Spinal cord (tissue), 10 donors: Measurements from ENCODE around the gene PHB1. TPM values are rescaled to one million over a fixed set of nuclear protein-coding genes. Genes with fewer than 3 reads are reported as not detected.

Source experiments
- DNase-seq, 6 donors: peaks; one replicate each; pipeline versions ENCODE4 v3.0.0 to v3.0.0-alpha.2; 2013 to 2015; ENCODE audit warnings: low spot score in 6 of 6, low read depth in 4 of 6
- H3K27ac ChIP-seq: one replicate; pipeline ENCODE4 v1.5.1; 2013; ENCODE audit warnings: low read depth, low read length, control low read depth
- H3K27me3 ChIP-seq: one replicate; pipeline ENCODE4 v1.6.1; 2013; ENCODE audit warnings: low read length; ENCODE audit not compliant: control insufficient read depth, insufficient read depth
- H3K36me3 ChIP-seq: one replicate; pipeline ENCODE4 v1.6.1; 2013; ENCODE audit warnings: low read length; ENCODE audit not compliant: control insufficient read depth, insufficient read depth
- H3K4me1 ChIP-seq: one replicate; pipeline ENCODE4 v1.6.1; 2013; ENCODE audit warnings: low read length; ENCODE audit not compliant: control insufficient read depth, insufficient read depth
- H3K4me3 ChIP-seq: one replicate; pipeline ENCODE4 v1.5.1; 2013; ENCODE audit warnings: low read depth, low read length, control low read depth
- H3K9me3 ChIP-seq: one replicate; pipeline ENCODE4 v1.6.1; 2013; ENCODE audit warnings: low read length; ENCODE audit not compliant: control insufficient read depth, insufficient read depth
- WGBS: methylation state at CpG from one replicate; pipeline ENCODE4 v1.1.5; 2013; ENCODE audit warnings: missing lambda C conversion rate; ENCODE audit not compliant: insufficient coverage; 5-methylcytosine and 5-hydroxymethylcytosine counted together
- polyA plus RNA-seq, 2 donors: library from polyadenylated mRNA; unstranded; fragments of 120-200 nt; gene quantifications; one replicate each; pipeline ENCODE4 v1.2.1, GENCODE V29; 2013; ENCODE audit not compliant: insufficient read length in 2 of 2
- total RNA-seq, 2 donors: library from RNA; depleted of rRNA in 1 of 2; stranded (reverse); fragments of 120-200 nt in 1 of 2; fragments of >200 nt in 1 of 2; gene quantifications; one replicate each; pipeline versions ENCODE4 v1.2.3 to v1.2.4, GENCODE V29; 2013 to 2014
- donor health status: healthy.

Gene PHB1
- total and polyA plus RNA-seq, 4 donors: 59.1 to 152 (median 134) TPM

- Histone ChIP-seq H3K9me3 (no peaks in the 10 kb centered on the region), H3K27me3 (no peaks in the 10 kb centered on the region), H3K36me3 (no peaks in the 10 kb centered on the region), H3K4me3 (no peak overlapping the region), H3K27ac (peak overlapping the region; percentile 61), H3K4me1 (peaks cover 36% of the 10 kb centered on the region)
- 42% methylated on average over 4 of the region's 5 CpGs for WGBS
- DNase-seq: peak in 1 of 6 donors; percentile 39
These were observed 39.4 kb upstream of the PHB1 start for GRCh38 chr17:49454050-49454449.

DNA sequence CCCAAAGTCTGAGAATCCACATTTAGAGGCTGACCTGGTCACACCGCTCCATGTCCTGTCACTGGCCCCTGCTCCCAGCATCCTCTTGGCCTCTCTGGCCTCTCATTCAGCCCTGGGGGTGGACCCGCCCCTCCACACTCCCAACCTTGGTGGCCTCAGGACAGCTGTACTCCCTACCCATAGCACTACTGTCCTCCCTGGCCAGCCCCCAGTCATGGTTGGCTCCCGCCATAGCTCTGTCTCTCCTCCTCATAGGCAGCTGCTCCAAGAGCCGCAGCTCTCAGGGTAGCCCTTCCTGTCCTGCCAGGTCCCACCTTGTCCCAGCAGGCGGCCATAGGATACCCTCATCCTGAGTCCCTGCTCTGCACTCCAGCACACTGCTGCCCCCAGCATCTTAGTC, 38.0 kb upstream of the PHB1 start:
- Histone ChIP-seq H3K27ac (no peak overlapping the region), H3K9me3 (no peaks in the 10 kb centered on the region), H3K4me1 (peaks cover 36% of the 10 kb centered on the region), H3K27me3 (no peaks in the 10 kb centered on the region), H3K36me3 (no peaks in the 10 kb centered on the region), H3K4me3 (no peak overlapping the region)
- WGBS: 91% methylated on average over 5 of the region's 5 CpGs
- DNase-seq: no peak

- Histone ChIP-seq H3K4me1 (peaks cover 36% of the 10 kb centered on the region), H3K27me3 (no peaks in the 10 kb centered on the region), H3K36me3 (no peaks in the 10 kb centered on the region), H3K4me3 (no peak overlapping the region), H3K27ac (no peak overlapping the region), H3K9me3 (no peaks in the 10 kb centered on the region)
- peak in 1 of 6 donors; percentile 11 for DNase-seq
- 53% methylated on average over 2 of the region's 5 CpGs for WGBS
These were observed 37.5 kb upstream of the PHB1 start for GRCh38 chr17:49452201-49452600.

DNA sequence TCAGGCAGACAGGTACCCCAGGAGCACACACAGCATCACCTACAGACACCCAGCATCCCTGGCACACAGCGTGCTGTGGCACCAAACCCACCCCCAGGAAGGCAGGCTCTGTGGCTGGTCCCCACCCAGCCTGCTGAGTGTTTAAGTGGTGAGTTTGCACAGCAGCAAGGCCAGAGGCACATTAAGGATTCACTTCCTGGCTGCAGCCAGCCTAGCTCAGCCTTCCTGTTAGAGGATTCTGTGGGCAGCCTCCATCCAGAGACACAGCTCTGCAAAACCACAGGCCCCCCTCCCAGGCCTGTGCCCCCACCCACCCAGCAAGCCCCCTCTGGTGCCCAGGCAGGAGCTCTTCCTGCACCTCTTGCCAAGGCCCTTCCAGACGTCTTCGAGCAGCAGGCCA, 36.1 kb upstream of the PHB1 start:
- DNase-seq: no peak
- WGBS: 60% methylated on average over 1 of the region's 3 CpGs
- Histone ChIP-seq H3K27ac (no peak overlapping the region), H3K4me1 (peaks cover 31% of the 10 kb centered on the region), H3K4me3 (no peak overlapping the region), H3K27me3 (no peaks in the 10 kb centered on the region), H3K9me3 (no peaks in the 10 kb centered on the region), H3K36me3 (no peaks in the 10 kb centered on the region)

GRCh38 chr17:49450181-49450580, 35.5 kb upstream of the PHB1 start:
- H3K4me1 ChIP-seq: peaks cover 26% of the 10 kb centered on the region
- H3K9me3 ChIP-seq: no peaks in the 10 kb centered on the region
- 100% methylated on average over 1 of the region's 4 CpGs for WGBS
- H3K4me3 ChIP-seq: no peak overlapping the region
- no peaks in the 10 kb centered on the region for H3K27me3 ChIP-seq
- no peak for DNase-seq
- H3K36me3 ChIP-seq: no peaks in the 10 kb centered on the region
- no peak overlapping the region for H3K27ac ChIP-seq

- WGBS: 84% methylated on average over 5 of the region's 9 CpGs
- Histone ChIP-seq H3K4me3 (no peak overlapping the region), H3K36me3 (no peaks in the 10 kb centered on the region), H3K27me3 (no peaks in the 10 kb centered on the region), H3K27ac (no peak overlapping the region), H3K4me1 (peaks cover 12% of the 10 kb centered on the region), H3K9me3 (no peaks in the 10 kb centered on the region)
- DNase-seq: no peak
These were observed 33.1 kb upstream of the PHB1 start for GRCh38 chr17:49447628-49448302.

GRCh38 chr17:49445591-49445990, 30.9 kb upstream of the PHB1 start:
- WGBS: 91% methylated on average over 6 of the region's 7 CpGs

GRCh38 chr17:49444384-49444783, 29.7 kb upstream of the PHB1 start:
- no peaks in the 10 kb centered on the region for H3K9me3 ChIP-seq

More at GRCh38 chr17:49445591-49445990, 30.9 kb upstream of the PHB1 start:
- Histone ChIP-seq H3K4me1 (peaks cover 10% of the 10 kb centered on the region), H3K36me3 (no peaks in the 10 kb centered on the region), H3K4me3 (no peak overlapping the region), H3K27ac (peak overlapping the region; percentile 19), H3K9me3 (no peaks in the 10 kb centered on the region), H3K27me3 (no peaks in the 10 kb centered on the region)
- DNase-seq: no peak

GRCh38 chr17:49443862-49444261, 29.2 kb upstream of the PHB1 start:
- H3K4me3 ChIP-seq: no peak overlapping the region
- no peaks in the 10 kb centered on the region for H3K36me3 ChIP-seq
- WGBS: 92% methylated on average over 2 of the region's 6 CpGs
- peaks cover 14% of the 10 kb centered on the region for H3K27me3 ChIP-seq
- DNase-seq: peak in 2 of 6 donors; percentile 11 to 34
- H3K27ac ChIP-seq: no peak overlapping the region
- H3K4me1 ChIP-seq: peaks cover 24% of the 10 kb centered on the region
- H3K9me3 ChIP-seq: no peaks in the 10 kb centered on the region

More at GRCh38 chr17:49444384-49444783, 29.7 kb upstream of the PHB1 start:
- DNase-seq: no peak
- peaks cover 9% of the 10 kb centered on the region for H3K27me3 ChIP-seq
- 94% methylated on average over 9 of the region's 12 CpGs for WGBS
- no peak overlapping the region for H3K27ac ChIP-seq
- peaks cover 19% of the 10 kb centered on the region for H3K4me1 ChIP-seq
- H3K36me3 ChIP-seq: no peaks in the 10 kb centered on the region
- no peak overlapping the region for H3K4me3 ChIP-seq

GRCh38 chr17:49442041-49442440, 27.4 kb upstream of the PHB1 start:
- WGBS: 28% methylated on average over 9 of the region's 9 CpGs
- Histone ChIP-seq H3K4me3 (no peak overlapping the region), H3K4me1 (peaks cover 32% of the 10 kb centered on the region), H3K9me3 (no peaks in the 10 kb centered on the region), H3K36me3 (no peaks in the 10 kb centered on the region), H3K27ac (no peak overlapping the region), H3K27me3 (peaks cover 19% of the 10 kb centered on the region)
- peak in 2 of 6 donors; percentile 58 to 62 for DNase-seq
